ENCODE measurements around the gene HPCAL4. TPM values are rescaled to one million over a fixed set of nuclear protein-coding genes. Genes with fewer than 3 reads are reported as not detected.

The HPCAL4 gene
- total RNA-seq, 1 experiment from 2014 or later, result 0.50 TPM

GRCh38 chr1:39645411-39646043 lies 45.7 kb downstream of the HPCAL4 start (continued):
- TF ChIP-seq, protein P1, sequence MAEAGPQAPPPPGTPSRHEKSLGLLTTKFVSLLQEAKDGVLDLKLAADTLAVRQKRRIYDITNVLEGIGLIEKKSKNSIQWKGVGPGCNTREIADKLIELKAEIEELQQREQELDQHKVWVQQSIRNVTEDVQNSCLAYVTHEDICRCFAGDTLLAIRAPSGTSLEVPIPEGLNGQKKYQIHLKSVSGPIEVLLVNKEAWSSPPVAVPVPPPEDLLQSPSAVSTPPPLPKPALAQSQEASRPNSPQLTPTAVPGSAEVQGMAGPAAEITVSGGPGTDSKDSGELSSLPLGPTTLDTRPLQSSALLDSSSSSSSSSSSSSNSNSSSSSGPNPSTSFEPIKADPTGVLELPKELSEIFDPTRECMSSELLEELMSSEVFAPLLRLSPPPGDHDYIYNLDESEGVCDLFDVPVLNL (CRISPR knock-in tag; IDR thresholded peaks at IDR 0.05; ENCODE audit: borderline replicate concordance, low read depth), result no peak
- TF ChIP-seq FOXK1 (CRISPR knock-in tag; IDR thresholded peaks at IDR 0.05) (no peak), CDX4 (CRISPR knock-in tag; IDR thresholded peaks at IDR 0.05; ENCODE audit: borderline replicate concordance) (no peak), HMGA2 (CRISPR knock-in tag; IDR thresholded peaks at IDR 0.05) (no peak), NFATC4 (CRISPR knock-in tag; IDR thresholded peaks at IDR 0.05) (no peak)
- TF ChIP-seq, protein P2, sequence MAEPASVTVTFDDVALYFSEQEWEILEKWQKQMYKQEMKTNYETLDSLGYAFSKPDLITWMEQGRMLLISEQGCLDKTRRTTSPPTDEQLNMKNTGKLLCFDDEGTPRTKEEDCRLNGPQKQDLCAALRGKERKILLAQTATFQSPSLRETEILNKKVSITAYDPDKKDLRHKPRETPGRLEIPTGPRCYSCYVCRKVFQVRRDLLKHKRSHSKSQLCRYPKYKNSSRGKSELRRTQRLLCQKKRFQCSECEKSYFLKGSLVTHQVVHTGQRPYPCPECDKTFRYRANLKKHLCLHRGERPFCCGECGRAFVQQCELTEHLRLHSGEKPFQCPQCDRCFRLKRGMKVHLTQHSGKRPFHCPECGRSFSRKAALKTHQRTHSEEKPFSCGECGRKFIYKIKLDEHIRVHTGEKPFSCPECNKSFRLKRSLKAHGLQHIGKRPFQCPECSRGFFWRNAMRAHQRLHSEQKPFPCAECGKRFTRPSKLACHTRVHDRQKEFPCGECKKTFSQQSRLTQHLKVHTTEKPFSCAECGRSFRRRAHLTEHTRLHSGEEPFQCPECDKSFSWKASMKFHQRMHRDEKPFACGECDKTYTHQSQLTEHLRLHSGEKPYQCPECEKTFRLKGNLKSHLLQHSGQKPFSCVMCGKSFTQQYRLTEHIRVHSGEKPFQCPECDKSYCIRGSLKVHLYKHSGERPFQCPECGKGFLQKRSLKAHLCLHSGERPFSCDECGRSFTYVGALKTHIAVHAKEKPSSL (CRISPR knock-in tag; conservative IDR thresholded peaks at IDR 0.05), result no peak
- TF ChIP-seq, protein P3, sequence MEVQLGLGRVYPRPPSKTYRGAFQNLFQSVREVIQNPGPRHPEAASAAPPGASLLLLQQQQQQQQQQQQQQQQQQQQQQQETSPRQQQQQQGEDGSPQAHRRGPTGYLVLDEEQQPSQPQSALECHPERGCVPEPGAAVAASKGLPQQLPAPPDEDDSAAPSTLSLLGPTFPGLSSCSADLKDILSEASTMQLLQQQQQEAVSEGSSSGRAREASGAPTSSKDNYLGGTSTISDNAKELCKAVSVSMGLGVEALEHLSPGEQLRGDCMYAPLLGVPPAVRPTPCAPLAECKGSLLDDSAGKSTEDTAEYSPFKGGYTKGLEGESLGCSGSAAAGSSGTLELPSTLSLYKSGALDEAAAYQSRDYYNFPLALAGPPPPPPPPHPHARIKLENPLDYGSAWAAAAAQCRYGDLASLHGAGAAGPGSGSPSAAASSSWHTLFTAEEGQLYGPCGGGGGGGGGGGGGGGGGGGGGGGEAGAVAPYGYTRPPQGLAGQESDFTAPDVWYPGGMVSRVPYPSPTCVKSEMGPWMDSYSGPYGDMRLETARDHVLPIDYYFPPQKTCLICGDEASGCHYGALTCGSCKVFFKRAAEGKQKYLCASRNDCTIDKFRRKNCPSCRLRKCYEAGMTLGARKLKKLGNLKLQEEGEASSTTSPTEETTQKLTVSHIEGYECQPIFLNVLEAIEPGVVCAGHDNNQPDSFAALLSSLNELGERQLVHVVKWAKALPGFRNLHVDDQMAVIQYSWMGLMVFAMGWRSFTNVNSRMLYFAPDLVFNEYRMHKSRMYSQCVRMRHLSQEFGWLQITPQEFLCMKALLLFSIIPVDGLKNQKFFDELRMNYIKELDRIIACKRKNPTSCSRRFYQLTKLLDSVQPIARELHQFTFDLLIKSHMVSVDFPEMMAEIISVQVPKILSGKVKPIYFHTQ (CRISPR knock-in tag; IDR thresholded peaks at IDR 0.05), result no peak

- TF ChIP-seq ZNF317 (CRISPR knock-in tag; IDR thresholded peaks at IDR 0.05; ENCODE audit: borderline replicate concordance, low read depth), result no peak
- no peak for TF ChIP-seq FOXK1 (CRISPR knock-in tag; IDR thresholded peaks at IDR 0.05)
- TF ChIP-seq ZNF121 (CRISPR knock-in tag; IDR thresholded peaks at IDR 0.05), result no peak
- no peak for TF ChIP-seq EMX1 (CRISPR knock-in tag; IDR thresholded peaks at IDR 0.05)
- no peak for TF ChIP-seq NR1H2 (CRISPR knock-in tag; IDR thresholded peaks at IDR 0.05)
- TF ChIP-seq PREB (CRISPR knock-in tag; IDR thresholded peaks at IDR 0.05; ENCODE audit: borderline replicate concordance), result no peak
- no peak for TF ChIP-seq MYBL2 (CRISPR knock-in tag; IDR thresholded peaks at IDR 0.05)
- no peak for TF ChIP-seq ZBTB21 (CRISPR knock-in tag; IDR thresholded peaks at IDR 0.05; ENCODE audit: borderline replicate concordance)
- no peak for TF ChIP-seq GTF2I (CRISPR knock-in tag; conservative IDR thresholded peaks at IDR 0.05)
- peaks cover 88% of the 10 kb centered on the region for H3K27me3 Mint-ChIP-seq (ENCODE audit: low read depth)
- peaks cover 14% of the 10 kb centered on the region for H3K4me1 Mint-ChIP-seq
- no peak for ATAC-seq
- no peak overlapping the region for H3K27ac Mint-ChIP-seq
- CTCF ChIA-PET, result interaction anchor here (0.5 to 1.7 kb wide), 3 partner anchors 10 to 37 kb away, joined by 3 to 5 read pairs (median 3); no protein-coding TSS in a partner anchor
- no peak overlapping the region for H3K4me3 Mint-ChIP-seq
- POLR2A ChIA-PET, result no interaction called here
- no peak for DNase-seq (ENCODE audit: low spot score)
- no peaks in the 10 kb centered on the region for H3K9me3 Mint-ChIP-seq
- no peaks in the 10 kb centered on the region for H3K36me3 Mint-ChIP-seq
Measured at GRCh38 chr1:39643705-39644104, 47.5 kb downstream of the HPCAL4 start.

DNA sequence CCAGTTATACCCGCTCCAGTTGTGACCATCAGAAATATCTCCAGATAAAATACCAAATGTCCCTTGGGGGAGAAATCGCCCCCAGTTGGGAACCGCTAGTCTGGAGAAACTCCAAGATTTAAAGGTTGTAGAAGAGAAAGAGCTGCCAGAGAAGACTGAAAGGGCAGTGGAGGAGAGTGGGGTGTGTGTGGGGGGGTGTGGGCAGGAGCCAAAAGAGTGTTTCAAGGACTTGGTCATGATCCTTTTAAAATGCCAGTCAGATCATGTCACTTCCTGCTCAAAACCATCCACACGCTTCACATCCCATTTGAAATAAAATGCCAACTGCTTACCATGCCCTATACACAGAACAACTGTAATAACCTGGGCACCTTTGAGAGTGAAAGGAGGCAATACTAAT lies 48.4 kb downstream of the HPCAL4 start:
- Mint-ChIP-seq H3K27me3 (ENCODE audit: low read depth) (peaks cover 88% of the 10 kb centered on the region), H3K4me3 (no peak overlapping the region), H3K27ac (no peak overlapping the region), H3K4me1 (peaks cover 14% of the 10 kb centered on the region), H3K9me3 (no peaks in the 10 kb centered on the region), H3K36me3 (no peaks in the 10 kb centered on the region)
- CTCF ChIA-PET, result interaction anchor here (3.6 kb wide), 1 partner anchor 11 kb away, joined by 16 read pairs; no protein-coding TSS in a partner anchor
- no peak for ATAC-seq
- no peak for DNase-seq (ENCODE audit: low spot score)
- POLR2A ChIA-PET, result no interaction called here
- no peak for TF ChIP-seq GTF2I (CRISPR knock-in tag; conservative IDR thresholded peaks at IDR 0.05)
- no peak for TF ChIP-seq ZNF671 (CRISPR knock-in tag; IDR thresholded peaks at IDR 0.05)
- TF ChIP-seq FOXP1 (CRISPR knock-in tag; IDR thresholded peaks at IDR 0.05; ENCODE audit: borderline replicate concordance), result no peak
- TF ChIP-seq MYBL2 (CRISPR knock-in tag; IDR thresholded peaks at IDR 0.05), result no peak
- TF ChIP-seq ESRRA (CRISPR knock-in tag; IDR thresholded peaks at IDR 0.05; ENCODE audit: borderline replicate concordance), result no peak
- no peak for TF ChIP-seq SOX15 (CRISPR knock-in tag; IDR thresholded peaks at IDR 0.05)
- TF ChIP-seq JUN (CRISPR knock-in tag; IDR thresholded peaks at IDR 0.05), result no peak
- no peak for TF ChIP-seq ZNF317 (CRISPR knock-in tag; IDR thresholded peaks at IDR 0.05; ENCODE audit: borderline replicate concordance, low read depth)
- TF ChIP-seq ZSCAN18 (CRISPR knock-in tag; IDR thresholded peaks at IDR 0.05), result no peak
- TF ChIP-seq NR2C2 (CRISPR knock-in tag; IDR thresholded peaks at IDR 0.05), result no peak
- no peak for TF ChIP-seq GRHL2 (CRISPR knock-in tag; IDR thresholded peaks at IDR 0.05; ENCODE audit: insufficient replicate concordance, severe bottlenecking)
- TF ChIP-seq IRF2 (CRISPR knock-in tag; IDR thresholded peaks at IDR 0.05; ENCODE audit: borderline replicate concordance, low read depth), result no peak
